Mucosa of rectum (tissue), 2 donors: ENCODE results near the gene TDRD9.
"Not testable (repeated sequence)": the region's sequence is repeated elsewhere in the genome, so short reads cannot be mapped to it uniquely, and the experiment has no call there.

Source experiments
- H3K27ac ChIP-seq, 2 donors: one replicate each; pipeline ENCODE4 v1.7.0; 2013; ENCODE audit warnings: inconsistent platforms in 2 of 2, low read depth in 2 of 2, low read length in 2 of 2
- H3K27me3 ChIP-seq, 2 donors: one replicate each; pipeline ENCODE4 v1.7.0; 2013; ENCODE audit warnings: low read length in 2 of 2; ENCODE audit not compliant: control insufficient read depth in 2 of 2, insufficient read depth in 2 of 2
- H3K36me3 ChIP-seq, 2 donors: one replicate each; pipeline ENCODE4 v1.7.0; 2013; ENCODE audit warnings: low read length in 2 of 2; ENCODE audit not compliant: control insufficient read depth in 2 of 2, insufficient read depth in 2 of 2
- H3K4me1 ChIP-seq, 2 donors: one replicate each; pipeline ENCODE4 v1.7.0; 2013; ENCODE audit warnings: low read length in 2 of 2, mild to moderate bottlenecking in 1 of 2; ENCODE audit not compliant: control insufficient read depth in 2 of 2, insufficient read depth in 2 of 2
- H3K4me3 ChIP-seq, 2 donors: one replicate each; pipeline ENCODE4 v1.7.0; 2013; ENCODE audit warnings: low read length in 2 of 2
- H3K9ac ChIP-seq, 2 donors: one replicate each; pipeline ENCODE4 v1.7.0; 2013; ENCODE audit warnings: low read length in 2 of 2, low read depth in 1 of 2, mild to moderate bottlenecking in 1 of 2
- H3K9me3 ChIP-seq, 2 donors: one replicate each; pipeline ENCODE4 v1.7.0; 2013; ENCODE audit warnings: low read length in 2 of 2; ENCODE audit not compliant: control insufficient read depth in 2 of 2
- donor health status: healthy.
- donor health status: Normal muscosa, but diverticular disease.

TDRD9 gene

DNA sequence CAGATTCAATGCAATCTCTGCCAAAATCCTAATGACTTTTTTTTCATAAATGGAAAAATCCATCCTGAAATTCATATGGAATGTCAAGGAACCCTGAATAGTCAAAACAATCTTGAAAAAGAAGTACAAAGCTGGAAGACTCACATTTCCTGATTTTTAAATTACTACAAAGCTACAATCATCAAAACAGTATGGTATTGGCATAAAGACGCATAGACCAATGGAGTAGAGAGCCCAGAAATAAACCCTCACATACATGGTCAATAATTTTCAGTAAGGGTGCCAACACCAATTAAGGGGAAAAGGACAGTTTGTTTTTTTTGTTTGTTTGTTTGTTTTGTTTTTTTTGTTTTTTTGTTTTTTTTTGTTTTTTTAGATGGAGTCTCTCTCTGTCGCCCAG is 18.7 kb downstream of the TDRD9 start:
- Histone ChIP-seq H3K9ac (no peak overlapping the region), H3K27ac (no peak overlapping the region), H3K4me1 (no peaks in the 10 kb centered on the region), H3K9me3 (no peaks in the 10 kb centered on the region), H3K27me3 (no peaks in the 10 kb centered on the region), H3K36me3 (no peaks in the 10 kb centered on the region), H3K4me3 (no peak overlapping the region)

DNA sequence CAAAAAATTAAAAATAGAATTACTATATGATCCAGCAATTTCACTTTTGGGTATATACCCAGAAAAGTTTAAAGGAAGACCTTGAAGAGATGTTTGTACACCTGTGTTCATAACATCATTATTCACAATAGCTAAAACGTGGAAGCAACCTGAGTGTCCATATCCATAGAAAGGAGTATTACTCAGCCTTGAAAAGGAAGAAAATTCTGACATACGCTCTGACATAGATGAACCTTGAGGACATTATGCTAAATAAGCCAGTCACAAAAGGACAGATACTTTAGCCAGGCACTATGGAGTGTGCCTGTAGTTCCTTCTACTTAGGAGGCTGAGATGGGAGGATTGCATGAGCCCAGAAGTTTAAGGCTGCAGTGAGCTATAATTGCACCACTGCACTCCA is 20.2 kb downstream of the TDRD9 start:
- Histone ChIP-seq H3K36me3 (no peaks in the 10 kb centered on the region), H3K27ac (no peak overlapping the region), H3K4me1 (no peaks in the 10 kb centered on the region), H3K27me3 (no peaks in the 10 kb centered on the region), H3K9me3 (no peaks in the 10 kb centered on the region), H3K4me3 (no peak overlapping the region), H3K9ac (no peak overlapping the region)

DNA sequence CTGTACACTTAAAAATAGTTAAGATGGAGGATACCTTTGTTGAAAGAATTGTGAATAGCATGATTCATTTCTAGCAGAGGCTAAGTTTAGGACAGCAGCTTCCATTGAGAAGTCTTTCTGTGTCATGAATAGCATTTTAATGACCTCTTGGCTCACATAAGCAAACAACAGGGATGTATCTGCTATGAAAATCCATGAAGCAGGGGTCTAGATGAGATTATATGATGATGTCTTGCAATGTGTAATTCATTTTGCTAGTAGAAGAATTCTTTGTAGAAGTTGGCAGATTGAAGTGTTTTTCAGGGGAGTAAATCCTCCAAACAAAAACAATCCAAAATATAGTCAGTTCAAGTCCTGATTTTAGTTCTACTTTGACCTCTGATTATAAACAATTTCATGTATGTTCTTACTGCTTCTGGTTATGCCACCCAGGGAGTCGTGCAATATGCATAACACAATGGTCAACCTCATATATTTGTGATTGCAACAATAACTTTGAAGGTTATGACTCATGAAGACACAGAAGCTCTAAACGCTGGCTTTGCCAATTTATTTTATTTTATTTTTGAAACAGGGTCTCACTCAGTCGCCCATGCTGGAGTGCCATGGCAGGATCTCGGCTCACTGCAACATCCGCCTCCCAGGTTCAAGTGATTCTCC is 21.0 kb downstream of the TDRD9 start:
- Histone ChIP-seq H3K4me3 (no peak overlapping the region), H3K36me3 (no peaks in the 10 kb centered on the region), H3K27ac (no peak overlapping the region), H3K27me3 (no peaks in the 10 kb centered on the region), H3K4me1 (no peaks in the 10 kb centered on the region), H3K9me3 (no peaks in the 10 kb centered on the region), H3K9ac (no peak overlapping the region)

DNA sequence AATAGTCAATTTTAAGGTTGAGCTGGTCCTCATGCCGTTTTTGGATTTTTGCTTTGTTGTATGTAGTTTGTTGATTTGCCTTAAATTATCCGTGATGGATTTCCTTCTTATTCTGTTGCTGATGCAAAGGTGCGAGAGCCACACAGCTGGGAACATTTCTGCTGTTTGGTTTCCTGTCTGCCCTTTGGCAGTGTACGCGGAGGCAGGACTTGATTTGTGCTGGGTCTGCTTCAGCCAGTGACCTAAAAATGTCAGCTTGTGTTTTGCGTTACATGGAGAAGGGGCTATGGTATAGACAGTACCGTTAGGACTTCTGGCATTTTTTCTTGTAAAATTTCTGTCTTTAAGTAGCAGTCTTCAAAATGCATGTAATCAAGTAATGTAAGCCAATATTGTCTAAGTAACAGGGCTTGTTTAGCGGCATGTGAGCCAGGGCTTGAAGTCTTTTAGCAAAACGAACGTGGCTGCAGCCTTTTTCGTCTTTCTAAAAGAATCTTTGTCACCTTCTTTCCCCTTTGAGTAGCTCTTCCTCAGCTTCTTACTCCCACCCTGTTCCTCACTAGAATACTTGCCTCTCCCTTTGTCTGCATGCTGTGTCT is 32.3 kb downstream of the TDRD9 start:
- Histone ChIP-seq H3K9ac (no peak overlapping the region), H3K36me3 (no peaks in the 10 kb centered on the region), H3K27ac (no peak overlapping the region), H3K4me1 (no peaks in the 10 kb centered on the region), H3K4me3 (no peak overlapping the region), H3K9me3 (no peaks in the 10 kb centered on the region), H3K27me3 (no peaks in the 10 kb centered on the region)

DNA sequence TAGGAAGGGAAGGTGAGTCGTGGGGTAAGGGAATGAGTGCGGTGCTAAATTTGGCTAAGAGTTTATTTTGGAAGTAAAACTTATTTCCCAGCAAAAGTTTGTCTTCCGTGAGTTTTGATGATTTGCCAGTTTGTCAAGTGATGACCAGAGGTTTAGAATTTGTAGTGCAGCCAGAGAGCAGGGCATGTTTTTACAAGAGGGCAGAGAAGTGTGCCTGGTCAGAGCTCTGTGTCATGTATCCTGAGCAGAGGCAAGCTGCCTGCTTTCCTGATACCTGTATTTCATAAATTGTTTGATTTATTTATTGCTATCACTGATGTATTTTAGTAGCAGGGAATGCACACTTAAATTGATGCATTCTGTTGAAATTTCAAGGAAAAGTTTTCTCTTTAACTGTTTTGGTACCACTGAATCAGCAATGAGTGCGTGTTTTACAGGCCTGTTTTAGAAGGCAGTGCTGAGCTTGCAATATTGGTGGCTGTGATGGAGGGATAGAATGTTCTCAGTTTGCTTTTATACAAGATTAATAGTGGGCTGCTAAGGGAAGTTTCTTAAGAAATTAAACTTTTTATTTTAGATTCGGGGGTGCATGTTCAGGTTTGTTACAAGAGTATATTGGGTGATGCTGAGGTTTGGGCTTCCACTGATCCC is 33.8 kb downstream of the TDRD9 start:
- Histone ChIP-seq H3K27me3 (no peaks in the 10 kb centered on the region), H3K4me3 (no peak overlapping the region), H3K9me3 (no peaks in the 10 kb centered on the region), H3K27ac (no peak overlapping the region), H3K9ac (no peak overlapping the region), H3K4me1 (no peaks in the 10 kb centered on the region), H3K36me3 (no peaks in the 10 kb centered on the region)

DNA sequence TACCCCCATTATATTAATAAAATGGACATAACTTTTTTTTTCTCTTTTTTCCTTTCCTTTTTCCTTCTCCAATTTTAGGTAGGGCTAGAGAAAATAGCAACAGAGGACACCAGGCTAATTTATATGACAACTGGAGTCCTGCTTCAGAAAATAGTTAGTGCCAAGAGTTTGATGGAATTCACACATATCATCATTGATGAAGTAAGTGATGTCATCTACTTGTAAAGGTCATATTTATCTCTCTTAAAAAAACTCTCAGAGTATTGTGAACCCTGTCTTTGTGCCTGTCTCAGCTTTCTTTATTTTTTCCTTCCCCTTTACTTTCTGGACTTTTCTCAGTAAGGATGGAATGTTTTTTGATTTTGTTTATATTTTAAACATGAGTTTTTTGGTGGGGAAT is 38.4 kb downstream of the TDRD9 start:
- no peak overlapping the region for H3K27ac ChIP-seq

DNA sequence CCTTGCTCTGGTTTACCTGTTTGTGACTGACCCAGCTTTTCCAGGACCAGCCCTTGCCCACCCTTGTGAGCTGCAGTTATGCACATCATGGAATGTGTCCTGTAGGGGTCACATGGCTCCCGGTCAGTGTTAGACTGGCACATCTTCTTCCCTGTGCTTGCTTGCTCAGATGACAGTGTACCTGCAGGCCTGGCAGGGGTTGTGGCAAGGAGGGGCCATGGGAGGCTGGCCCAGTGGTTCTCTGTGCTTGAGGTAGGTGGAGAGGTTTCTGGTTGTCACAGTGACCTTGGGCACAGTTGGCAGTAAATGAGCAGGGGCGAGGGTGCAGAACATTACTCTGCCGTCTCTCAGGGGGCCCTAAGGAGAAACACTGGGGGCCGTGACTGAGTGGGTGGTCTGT is 41.7 kb downstream of the TDRD9 start:
- Histone ChIP-seq H3K9me3 (no peaks in the 10 kb centered on the region), H3K27me3 (no peaks in the 10 kb centered on the region)

More for the DNA sequence above, 38.4 kb downstream of the TDRD9 start:
- H3K36me3 ChIP-seq, result no peaks in the 10 kb centered on the region
- no peak overlapping the region for H3K9ac ChIP-seq
- H3K4me1 ChIP-seq, result no peaks in the 10 kb centered on the region
- H3K4me3 ChIP-seq, result no peak overlapping the region
- H3K9me3 ChIP-seq, result no peaks in the 10 kb centered on the region
- H3K27me3 ChIP-seq, result no peaks in the 10 kb centered on the region

DNA sequence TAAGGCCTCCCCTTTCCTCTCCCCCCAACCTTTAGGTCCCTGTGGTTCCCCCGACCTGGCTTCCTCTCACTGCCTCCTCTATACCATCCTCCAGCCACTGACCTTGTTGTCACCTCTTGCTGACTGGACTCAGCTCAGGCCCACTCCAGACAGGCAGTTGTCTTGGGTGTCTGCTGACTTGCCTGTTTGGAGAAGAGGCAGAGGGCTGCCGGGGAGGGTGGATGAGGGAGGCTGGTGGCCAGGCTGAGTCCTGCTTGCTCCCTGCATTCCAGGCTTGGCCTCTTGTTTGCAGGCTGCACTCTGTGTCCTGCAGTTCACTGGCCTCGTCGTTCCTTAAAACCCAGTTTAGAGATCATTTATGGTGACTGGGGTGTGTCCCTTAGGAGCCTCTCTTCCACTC is 45.1 kb downstream of the TDRD9 start:
- Histone ChIP-seq H3K27me3 (no peaks in the 10 kb centered on the region), H3K9ac (no peak overlapping the region), H3K27ac (no peak overlapping the region), H3K36me3 (no peaks in the 10 kb centered on the region), H3K9me3 (no peaks in the 10 kb centered on the region), H3K4me3 (no peak overlapping the region), H3K4me1 (no peaks in the 10 kb centered on the region)

More for the DNA sequence above, 41.7 kb downstream of the TDRD9 start:
- Histone ChIP-seq H3K27ac (no peak overlapping the region), H3K36me3 (no peaks in the 10 kb centered on the region), H3K9ac (no peak overlapping the region), H3K4me1 (no peaks in the 10 kb centered on the region), H3K4me3 (no peak overlapping the region)

DNA sequence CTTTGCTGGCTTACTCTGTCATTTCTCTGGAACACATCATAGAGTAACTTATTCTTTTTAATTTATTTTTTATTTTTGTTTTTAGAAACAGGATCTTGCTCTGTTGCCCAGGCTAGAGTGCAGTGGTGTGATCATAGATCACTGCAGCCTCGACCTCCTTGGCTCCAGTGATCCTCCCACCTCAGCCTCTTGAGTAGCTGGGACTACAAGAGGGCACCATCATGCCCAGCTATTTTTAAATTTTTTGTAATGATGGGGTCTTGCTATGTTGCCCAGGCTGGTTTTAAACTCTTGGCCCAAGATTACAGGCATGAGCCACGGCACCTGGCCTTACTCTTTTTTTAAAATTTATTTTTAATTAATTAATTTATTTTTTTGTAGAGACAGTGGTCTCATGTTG is 46.3 kb downstream of the TDRD9 start:
- H3K9ac ChIP-seq, result no peak overlapping the region
- H3K4me1 ChIP-seq, result no peaks in the 10 kb centered on the region
- H3K4me3 ChIP-seq, result no peak overlapping the region
- no peak overlapping the region for H3K27ac ChIP-seq
- H3K36me3 ChIP-seq, result no peaks in the 10 kb centered on the region
- H3K9me3 ChIP-seq, result no peaks in the 10 kb centered on the region
- no peaks in the 10 kb centered on the region for H3K27me3 ChIP-seq

DNA sequence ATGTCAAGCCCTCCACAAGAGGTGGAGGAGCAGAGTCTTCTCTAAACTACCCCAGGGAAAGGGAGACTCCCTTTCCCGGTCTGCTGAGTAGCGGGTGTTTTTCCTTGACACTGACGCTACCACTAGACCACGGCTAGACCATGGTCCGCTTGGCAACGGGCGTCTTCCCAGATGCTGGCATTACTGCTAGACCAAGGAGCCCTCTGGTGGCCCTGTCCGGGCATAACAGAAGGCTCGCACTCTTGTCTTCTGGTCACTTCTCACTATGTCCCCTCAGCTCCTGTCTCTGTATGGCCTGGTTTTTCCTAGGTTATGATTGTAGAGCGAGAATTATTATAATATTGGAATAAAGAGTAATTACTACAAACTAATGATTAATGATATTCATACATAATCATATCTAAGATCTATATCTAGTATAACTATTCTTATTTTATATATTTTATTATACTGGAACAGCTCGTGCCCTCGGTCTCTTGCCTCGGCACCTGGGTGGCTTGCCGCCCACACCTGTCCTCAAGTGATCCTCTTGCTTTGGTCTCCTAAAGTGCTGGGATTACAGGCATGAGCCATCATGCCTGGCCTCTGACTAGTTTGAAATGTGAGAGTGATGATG is 52.5 kb downstream of the TDRD9 start:
- not testable (repeated sequence) for H3K9ac ChIP-seq, H3K27me3 ChIP-seq, H3K27ac ChIP-seq, H3K9me3 ChIP-seq, H3K4me1 ChIP-seq, H3K4me3 ChIP-seq, H3K36me3 ChIP-seq
